Nephron progenitor cell (in vitro differentiated cells): ENCODE measurements around the gene B4GALNT1.
A peak's percentile ranks its signal among the peaks of the same experiment; 100 is the strongest.

ENCODE experiments used
- DNase-seq: peaks from one replicate; pipeline ENCODE4 v3.0.0; 2021
- H3K27ac Mint-ChIP-seq: 2 replicates; pipeline ENCODE4 v1.8.0; 2021; ENCODE audit warnings: mild to moderate bottlenecking, moderate library complexity, mixed read lengths
- H3K27me3 Mint-ChIP-seq: 2 replicates; pipeline ENCODE4 v1.8.0; 2021; ENCODE audit warnings: mild to moderate bottlenecking, low read depth, mixed read lengths; ENCODE audit not compliant: poor library complexity
- H3K36me3 Mint-ChIP-seq: 2 replicates; pipeline ENCODE4 v1.8.0; 2021; ENCODE audit warnings: low read depth, mixed read lengths
- H3K4me1 Mint-ChIP-seq: 2 replicates; pipeline ENCODE4 v1.8.0; 2021; ENCODE audit warnings: mixed read lengths
- H3K4me3 Mint-ChIP-seq: 2 replicates; pipeline ENCODE4 v1.8.0; 2021; ENCODE audit warnings: mild to moderate bottlenecking, moderate library complexity, mixed read lengths
- H3K9me3 Mint-ChIP-seq: 2 replicates; pipeline ENCODE4 v1.8.0; 2021; ENCODE audit warnings: mild to moderate bottlenecking, moderate library complexity, mixed read lengths
- TF ChIP-seq, protein P1 (sequence below): fragments of 200-600 bp; sonication (generic); IDR thresholded peaks from 2 replicates; pipeline ENCODE4 v1.5.0; 2021; ENCODE audit warnings: antibody characterized with exemption

Gene B4GALNT1

DNA sequence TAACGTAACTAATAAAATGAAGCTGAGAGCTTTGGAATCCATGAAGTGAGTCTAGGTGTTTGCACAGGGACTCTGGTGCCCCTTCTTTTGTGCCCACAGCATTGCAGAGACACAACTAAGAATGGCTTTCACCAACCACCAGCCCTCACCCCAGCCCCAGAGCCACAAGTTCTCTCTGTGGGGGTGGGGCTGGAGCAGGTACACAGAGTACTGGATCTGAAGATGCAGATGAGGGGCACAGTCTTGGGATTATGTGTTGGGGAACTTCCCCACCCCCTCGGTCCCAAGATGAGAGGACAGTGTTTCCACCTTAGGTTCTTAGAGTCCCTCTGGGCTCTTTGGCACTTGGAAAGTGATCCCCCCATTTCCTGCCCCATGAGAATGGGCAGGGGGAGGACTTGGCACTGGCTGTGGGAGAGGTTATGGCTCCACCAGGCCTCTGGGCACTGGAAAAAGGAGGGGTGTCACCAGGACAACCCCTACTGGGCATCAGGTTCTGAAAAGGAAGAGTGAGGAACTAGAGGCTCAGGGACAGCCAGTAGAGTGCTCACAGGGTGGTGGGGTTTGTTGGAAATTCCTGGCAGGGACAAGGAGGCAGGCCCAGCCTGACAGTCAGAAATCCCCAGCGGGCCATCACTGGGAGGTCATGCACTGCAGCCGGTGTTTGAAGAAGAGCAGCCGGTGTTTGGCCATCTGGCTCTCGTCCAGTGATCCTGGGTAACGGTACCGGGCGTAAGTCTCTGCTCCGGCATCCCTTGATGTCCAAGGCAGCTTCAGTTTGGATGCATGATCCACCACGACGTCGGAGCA is 6.7 kb downstream of the B4GALNT1 start:
- Mint-ChIP-seq H3K4me1 (peaks cover 30% of the 10 kb centered on the region), H3K9me3 (no peaks in the 10 kb centered on the region), H3K27ac (no peak overlapping the region), H3K27me3 (peaks cover 100% of the 10 kb centered on the region), H3K36me3 (no peaks in the 10 kb centered on the region), H3K4me3 (no peak overlapping the region)
- TF ChIP-seq, protein P1, sequence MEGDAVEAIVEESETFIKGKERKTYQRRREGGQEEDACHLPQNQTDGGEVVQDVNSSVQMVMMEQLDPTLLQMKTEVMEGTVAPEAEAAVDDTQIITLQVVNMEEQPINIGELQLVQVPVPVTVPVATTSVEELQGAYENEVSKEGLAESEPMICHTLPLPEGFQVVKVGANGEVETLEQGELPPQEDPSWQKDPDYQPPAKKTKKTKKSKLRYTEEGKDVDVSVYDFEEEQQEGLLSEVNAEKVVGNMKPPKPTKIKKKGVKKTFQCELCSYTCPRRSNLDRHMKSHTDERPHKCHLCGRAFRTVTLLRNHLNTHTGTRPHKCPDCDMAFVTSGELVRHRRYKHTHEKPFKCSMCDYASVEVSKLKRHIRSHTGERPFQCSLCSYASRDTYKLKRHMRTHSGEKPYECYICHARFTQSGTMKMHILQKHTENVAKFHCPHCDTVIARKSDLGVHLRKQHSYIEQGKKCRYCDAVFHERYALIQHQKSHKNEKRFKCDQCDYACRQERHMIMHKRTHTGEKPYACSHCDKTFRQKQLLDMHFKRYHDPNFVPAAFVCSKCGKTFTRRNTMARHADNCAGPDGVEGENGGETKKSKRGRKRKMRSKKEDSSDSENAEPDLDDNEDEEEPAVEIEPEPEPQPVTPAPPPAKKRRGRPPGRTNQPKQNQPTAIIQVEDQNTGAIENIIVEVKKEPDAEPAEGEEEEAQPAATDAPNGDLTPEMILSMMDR = no peak
- DNase-seq = peak; percentile 21

DNA sequence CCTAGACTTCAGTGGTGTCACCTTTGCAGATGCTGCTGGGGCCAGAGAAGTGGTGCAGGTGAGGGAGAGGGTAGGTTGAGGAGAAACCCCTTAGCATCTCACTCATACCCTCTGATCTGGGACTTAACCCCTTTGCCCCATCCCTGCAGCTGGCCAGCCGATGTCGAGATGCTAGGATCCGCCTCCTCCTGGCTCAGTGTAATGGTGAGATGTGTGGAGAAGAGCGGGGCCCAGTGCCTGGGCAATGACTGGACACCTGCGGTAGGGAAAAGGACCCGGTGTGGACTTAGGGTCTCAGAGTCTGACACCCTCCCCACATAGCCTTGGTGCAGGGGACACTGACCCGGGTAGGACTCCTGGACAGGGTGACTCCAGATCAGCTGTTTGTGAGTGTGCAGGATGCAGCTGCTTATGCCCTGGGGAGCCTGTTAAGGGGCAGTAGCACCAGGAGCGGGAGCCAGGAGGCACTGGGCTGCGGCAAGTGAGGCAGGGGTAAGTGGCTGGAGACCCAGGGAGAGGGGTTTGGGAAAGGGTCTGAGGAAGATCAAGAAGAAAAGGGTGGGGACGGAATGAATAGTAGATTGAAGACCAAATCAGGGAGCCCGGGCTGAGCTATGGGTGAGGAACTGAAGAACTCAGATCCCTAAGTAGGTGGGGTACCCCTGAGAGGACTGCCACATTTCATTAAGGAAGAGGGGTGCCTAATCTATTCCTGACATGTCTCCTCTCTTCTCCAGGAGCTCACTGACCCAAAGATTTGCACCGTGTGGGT is 7.6 kb downstream of the B4GALNT1 start:
- Mint-ChIP-seq H3K27ac (no peak overlapping the region), H3K4me3 (no peak overlapping the region), H3K9me3 (no peaks in the 10 kb centered on the region), H3K4me1 (peaks cover 38% of the 10 kb centered on the region), H3K27me3 (peaks cover 100% of the 10 kb centered on the region), H3K36me3 (no peaks in the 10 kb centered on the region)
- DNase-seq = no peak
- TF ChIP-seq, protein P1 = no peak

DNA sequence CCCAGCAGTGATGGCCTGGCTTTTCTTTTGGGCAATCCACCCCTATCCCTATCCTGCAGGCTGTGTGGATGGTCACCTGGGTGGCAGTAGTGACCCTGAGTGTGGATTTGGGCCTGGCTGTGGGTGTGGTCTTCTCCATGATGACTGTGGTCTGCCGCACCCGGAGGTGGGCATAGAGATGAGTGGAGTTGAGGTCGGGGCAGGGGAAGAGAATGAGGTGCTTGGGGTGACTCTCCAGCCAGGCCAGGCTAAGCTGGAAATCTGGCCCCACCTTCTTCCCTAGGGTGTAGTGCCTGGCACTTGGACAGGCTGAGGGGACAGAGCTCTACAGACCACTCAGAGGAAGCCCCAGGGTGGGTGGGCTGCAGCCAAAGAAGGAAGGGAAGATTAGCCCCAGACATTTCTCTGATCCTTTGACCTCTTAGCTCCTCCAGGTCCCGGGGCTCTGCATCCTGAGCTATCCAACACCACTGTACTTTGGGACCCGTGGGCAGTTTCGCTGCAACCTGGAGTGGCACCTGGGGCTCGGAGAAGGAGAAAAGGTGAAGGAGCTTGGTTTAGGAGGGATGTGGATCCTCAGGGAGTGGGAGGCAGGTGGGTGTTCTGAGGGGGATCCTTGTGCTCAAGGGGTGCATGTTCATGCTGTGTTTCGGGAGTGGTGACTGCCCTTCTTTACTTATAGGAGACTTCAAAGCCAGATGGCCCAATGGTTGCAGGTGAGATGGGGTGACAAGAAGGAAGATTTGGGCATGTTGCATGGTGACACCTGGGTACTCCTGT is 8.4 kb downstream of the B4GALNT1 start:
- Mint-ChIP-seq H3K9me3 (no peaks in the 10 kb centered on the region), H3K4me3 (no peak overlapping the region), H3K36me3 (no peaks in the 10 kb centered on the region), H3K27me3 (peaks cover 100% of the 10 kb centered on the region), H3K4me1 (peaks cover 42% of the 10 kb centered on the region), H3K27ac (no peak overlapping the region)
- TF ChIP-seq, protein P1 = no peak
- no peak for DNase-seq

DNA sequence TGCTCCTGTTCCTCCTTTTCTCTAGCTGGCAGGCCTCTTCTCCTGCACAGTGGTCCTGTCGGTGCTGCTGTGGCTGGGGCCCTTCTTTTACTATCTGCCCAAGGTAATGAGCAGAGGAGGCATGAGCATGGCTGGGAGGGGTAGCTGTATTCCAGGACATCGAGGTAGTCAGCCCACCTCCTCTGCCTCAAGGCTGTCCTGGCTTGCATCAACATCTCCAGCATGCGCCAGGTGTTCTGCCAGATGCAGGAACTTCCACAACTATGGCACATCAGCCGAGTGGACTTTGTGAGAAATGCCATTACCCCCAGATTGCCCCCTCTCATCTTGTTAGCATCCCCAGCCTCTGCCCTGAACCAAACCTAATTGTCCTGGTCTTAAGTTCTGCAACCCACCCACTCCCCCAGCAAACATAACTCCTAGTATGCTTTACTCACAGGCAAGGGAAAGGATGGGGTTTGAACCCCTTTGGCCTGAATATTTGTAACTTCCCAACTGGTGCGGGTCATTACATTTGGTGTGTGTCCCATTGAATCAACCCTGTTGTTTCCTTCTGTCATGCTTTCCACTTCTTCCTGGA is 9.1 kb downstream of the B4GALNT1 start:
- DNase-seq = no peak
- H3K4me1 Mint-ChIP-seq = peaks cover 48% of the 10 kb centered on the region
- peaks cover under 1% of the 10 kb centered on the region for H3K9me3 Mint-ChIP-seq
- TF ChIP-seq, protein P1 = no peak
- H3K27me3 Mint-ChIP-seq = peaks cover 100% of the 10 kb centered on the region
- no peaks in the 10 kb centered on the region for H3K36me3 Mint-ChIP-seq
- H3K27ac Mint-ChIP-seq = no peak overlapping the region
- no peak overlapping the region for H3K4me3 Mint-ChIP-seq

GRCh38 chr12:57623385-57623784 is 9.6 kb downstream of the B4GALNT1 start:
- peaks cover 48% of the 10 kb centered on the region for H3K4me1 Mint-ChIP-seq
- TF ChIP-seq, protein P1 = no peak
- H3K9me3 Mint-ChIP-seq = peaks cover 3% of the 10 kb centered on the region
- H3K4me3 Mint-ChIP-seq = no peak overlapping the region
- DNase-seq = no peak
- H3K36me3 Mint-ChIP-seq = no peaks in the 10 kb centered on the region
- no peak overlapping the region for H3K27ac Mint-ChIP-seq
- peaks cover 100% of the 10 kb centered on the region for H3K27me3 Mint-ChIP-seq
